Peyer's patch (tissue), 4 donors: ENCODE data around the gene TWSG1. TPM values are rescaled to one million over a fixed set of nuclear protein-coding genes. Genes with fewer than 3 reads are reported as not detected.
A peak's percentile ranks its signal among the peaks of the same experiment; 100 is the strongest.
"Not testable (repeated sequence)": the region's sequence is repeated elsewhere in the genome, so short reads cannot be mapped to it uniquely, and the experiment has no call there.

Source experiments
- DNase-seq, 3 donors: peaks; one replicate each; pipeline ENCODE4 v3.0.0-alpha.2; 2017 to 2019
- H3K27ac ChIP-seq, 4 donors: fragments of 200-600 bp; sonication (generic); one replicate each; pipeline ENCODE4 v1.5.1; 2016 to 2019
- H3K27me3 ChIP-seq, 2 donors: fragments of 200-600 bp; sonication (generic); one replicate each; pipeline ENCODE4 v1.5.1; 2019
- H3K36me3 ChIP-seq, 3 donors: fragments of 200-600 bp; sonication (generic); one replicate each; pipeline ENCODE4 v1.5.1; 2016 to 2019
- H3K4me1 ChIP-seq, 4 donors: fragments of 200-600 bp; sonication (generic); one replicate each; pipeline ENCODE4 v1.5.1; 2016 to 2019
- H3K4me3 ChIP-seq, 4 donors: fragments of 200-600 bp; sonication (generic); 1 replicate in 3 of 4; 2 replicates in 1 of 4; pipeline ENCODE4 v1.5.1; 2016 to 2019; ENCODE audit warnings: mild to moderate bottlenecking in 1 of 4
- H3K9me3 ChIP-seq, 4 donors: fragments of 200-600 bp; sonication (generic); one replicate each; pipeline ENCODE4 v1.5.1; 2016 to 2019; ENCODE audit warnings: mild to moderate bottlenecking in 1 of 4
- CTCF ChIP-seq, 6 experiments: fragments of 450-650 bp in 4 of 6; fragments of 200-600 bp in 2 of 6; sonication (generic) in 1 of 6; IDR thresholded peaks; one replicate each; pipeline ENCODE4 v1.5.1; 2017 to 2019; ENCODE audit warnings: antibody characterized with exemption in 6 of 6, mild to moderate bottlenecking in 3 of 6, moderate library complexity in 1 of 6
- POLR2A ChIP-seq, 2 donors: fragments of 450-650 bp; IDR thresholded peaks; one replicate each; pipeline ENCODE4 v1.5.1; 2017; ENCODE audit warnings: antibody characterized with exemption in 2 of 2, mild to moderate bottlenecking in 2 of 2, moderate library complexity in 2 of 2
- total RNA-seq, 4 donors: library from RNA; depleted of rRNA; stranded (reverse); fragments of >200 nt; gene quantifications; one replicate each; pipeline ENCODE4 v1.1.0, GENCODE V29; 2016

The TWSG1 gene
- total RNA-seq, 4 donors from 2014 or later: 7.5 to 12.4 (median 10.5) TPM

- DNase-seq: no peak
- Histone ChIP-seq H3K36me3 (no peaks in the 10 kb centered on the region), H3K9me3 (no peaks in the 10 kb centered on the region), H3K27ac (no peak overlapping the region), H3K27me3 (no peaks in the 10 kb centered on the region), H3K4me1 (no peaks in the 10 kb centered on the region), H3K4me3 (no peak overlapping the region)
- TF ChIP-seq POLR2A (IDR thresholded peaks at IDR 0.05) (no peak), CTCF (IDR thresholded peaks at IDR 0.05) (no peak)
Measured at GRCh38 chr18:9365406-9365805, 30.8 kb downstream of the TWSG1 start.

DNA sequence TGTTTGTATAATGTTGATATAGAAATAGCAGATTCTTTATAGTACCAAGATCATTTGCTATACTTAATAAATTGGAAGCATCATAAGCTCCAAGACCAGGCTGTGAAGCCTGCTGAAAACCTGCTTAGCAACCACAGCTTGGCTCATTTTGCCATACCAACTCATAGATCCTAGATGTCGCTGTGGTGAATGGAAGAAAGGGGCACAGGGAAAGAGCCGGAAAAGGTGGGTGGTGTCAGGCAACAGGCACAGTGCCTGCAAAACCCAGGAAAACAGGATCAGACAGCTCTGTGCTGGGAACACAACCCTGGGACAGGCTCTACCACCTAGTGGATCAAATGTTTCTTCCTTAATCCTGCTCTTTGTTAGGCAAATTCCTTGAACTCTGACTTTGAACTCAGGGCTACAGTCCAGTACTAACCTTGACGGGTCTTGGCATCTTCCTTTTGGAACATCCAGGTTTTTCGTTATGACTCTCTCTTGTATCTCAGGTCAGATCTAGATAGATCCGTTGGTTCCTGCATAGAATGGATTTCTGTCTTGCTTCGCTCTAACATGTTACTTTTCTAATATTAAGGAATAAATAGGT lies 31.6 kb downstream of the TWSG1 start:
- Histone ChIP-seq H3K36me3 (no peaks in the 10 kb centered on the region), H3K27ac (no peak overlapping the region), H3K4me1 (no peaks in the 10 kb centered on the region), H3K27me3 (no peaks in the 10 kb centered on the region), H3K9me3 (no peaks in the 10 kb centered on the region), H3K4me3 (no peak overlapping the region)
- peak in 1 of 3 donors; percentile 46 for DNase-seq
- TF ChIP-seq CTCF (IDR thresholded peaks at IDR 0.05): peak in 1 of 6 experiments; percentile 10
- no peak for TF ChIP-seq POLR2A (IDR thresholded peaks at IDR 0.05)

GRCh38 chr18:9373254-9373653 lies 38.7 kb downstream of the TWSG1 start:
- not testable (repeated sequence) for H3K9me3 ChIP-seq, H3K27ac ChIP-seq, H3K36me3 ChIP-seq, H3K4me1 ChIP-seq, H3K27me3 ChIP-seq, H3K4me3 ChIP-seq, DNase-seq

DNA sequence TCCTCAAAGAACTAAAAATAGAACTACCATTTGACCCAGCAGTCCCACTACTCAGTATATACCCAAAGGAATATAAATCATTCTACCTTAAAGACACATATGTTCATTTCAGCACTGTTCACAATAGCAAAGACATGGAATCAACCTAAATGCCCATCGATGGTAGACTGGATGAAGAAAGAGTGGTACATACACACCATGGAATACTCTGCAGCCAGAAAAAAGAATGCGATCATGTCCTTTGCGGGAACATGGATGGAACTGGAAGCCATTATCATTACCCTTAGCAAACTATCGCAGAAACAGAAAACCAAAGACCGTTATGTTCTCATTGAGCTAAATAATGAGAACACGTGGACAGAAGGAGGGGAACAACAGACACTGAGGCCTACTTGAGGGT lies 44.5 kb downstream of the TWSG1 start:
- no peak overlapping the region for H3K27ac ChIP-seq
- no peaks in the 10 kb centered on the region for H3K27me3 ChIP-seq
- H3K4me1 ChIP-seq: no peaks in the 10 kb centered on the region
- no peaks in the 10 kb centered on the region for H3K36me3 ChIP-seq
- TF ChIP-seq POLR2A (IDR thresholded peaks at IDR 0.05): no peak
- TF ChIP-seq CTCF (IDR thresholded peaks at IDR 0.05): no peak
- H3K9me3 ChIP-seq: no peaks in the 10 kb centered on the region
- no peak for DNase-seq
- no peak overlapping the region for H3K4me3 ChIP-seq

DNA sequence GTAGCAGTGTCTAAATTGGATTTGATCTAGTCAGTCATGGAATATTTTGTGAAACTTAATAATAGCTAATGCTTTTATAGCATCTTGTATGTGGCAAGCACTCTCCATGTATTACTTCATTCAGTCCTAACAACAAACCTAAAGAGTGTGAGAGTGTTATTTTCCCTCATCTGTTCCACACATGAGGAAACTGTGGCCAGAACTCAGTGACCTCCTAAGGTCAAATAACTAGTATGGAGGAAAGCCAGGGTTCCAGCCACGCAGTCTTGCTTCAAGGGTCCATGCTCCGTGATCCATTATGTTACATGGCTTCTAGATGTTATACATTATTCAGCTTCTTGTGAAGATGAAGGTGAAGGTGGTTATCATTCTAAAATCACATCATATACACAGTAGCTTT lies 45.5 kb downstream of the TWSG1 start:
- DNase-seq: no peak
- Histone ChIP-seq H3K27ac (peak overlapping the region in 1 of 4 donors; percentile 20), H3K4me1 (no peaks in the 10 kb centered on the region), H3K4me3 (no peak overlapping the region), H3K9me3 (no peaks in the 10 kb centered on the region), H3K36me3 (no peaks in the 10 kb centered on the region), H3K27me3 (no peaks in the 10 kb centered on the region)
- TF ChIP-seq CTCF (IDR thresholded peaks at IDR 0.05) (no peak), POLR2A (IDR thresholded peaks at IDR 0.05) (no peak)

- TF ChIP-seq CTCF (IDR thresholded peaks at IDR 0.05) (no peak), POLR2A (IDR thresholded peaks at IDR 0.05) (no peak)
- no peak overlapping the region for H3K4me3 ChIP-seq
- H3K36me3 ChIP-seq: no peaks in the 10 kb centered on the region
- no peaks in the 10 kb centered on the region for H3K27me3 ChIP-seq
- peak overlapping the region in 1 of 4 donors; percentile 20 for H3K27ac ChIP-seq
- H3K4me1 ChIP-seq: no peaks in the 10 kb centered on the region
- no peaks in the 10 kb centered on the region for H3K9me3 ChIP-seq
- no peak for DNase-seq
Measured at GRCh38 chr18:9380621-9381395, 46.2 kb downstream of the TWSG1 start.
